K562 (cell line): ENCODE data around the gene INKA2. TPM values are rescaled to one million over a fixed set of nuclear protein-coding genes. Genes with fewer than 3 reads are reported as not detected.

ENCODE experiments used
- ATAC-seq: fragments of 200-7000 bp; cut with Tn5 transposase; 3 replicates; pipeline ENCODE4 v1.9.1; 2020; ENCODE audit warnings: moderate library complexity
- BruUV-seq: library from RNA; stranded (reverse); fragments of 400-500 nt; replicated peaks from 2 replicates; lab custom pipeline; 2021; lab: Mats Ljungman, UMichigan
- CTCF ChIA-PET: fragments of 300-600 bp; formaldehyde crosslinking; extraction: SDS; loops from one replicate; lab custom pipeline; 2021; ENCODE audit warnings: low intra/inter-chr PET ratio; lab: Yijun Ruan, JAX
- POLR2A ChIA-PET: fragments of 300-600, 350-650 bp; sonication (Branson Sonifier 250); formaldehyde crosslinking; extraction: SDS; loops from one replicate; lab custom pipeline; 2021; ENCODE audit warnings: antibody characterized with exemption, inconsistent platforms; lab: Yijun Ruan, JAX
- DNase-seq, 4 experiments: peaks; one replicate each; pipeline versions ENCODE4 v3.0.0 to v3.0.0-alpha.2; 2011 to 2018; ENCODE audit warnings: low spot score in 3 of 4, mixed read lengths in 3 of 4; ENCODE audit errors: extremely low read depth in 1 of 4
- FAIRE-seq: peaks from 2 replicates; lab custom pipeline; 2011; peaks lifted over from hg19 to GRCh38; lab: Jason Lieb, UNC
- H2AFZ ChIP-seq: 2 replicates; pipeline ENCODE4 v1.6.0; 2011; ENCODE audit warnings: low read depth, low read length, control low read depth, inconsistent platforms
- H3K27ac ChIP-seq: fragments of 200-600 bp; 3 replicates; pipeline ENCODE4 v1.8.0; 2011; ENCODE audit warnings: low read depth, mild to moderate bottlenecking, control low read depth, inconsistent platforms, low read length, moderate library complexity, mixed read lengths; ENCODE audit errors: extremely low read depth
- H3K27me3 ChIP-seq, 2 experiments: fragments of 300-600 bp in 1 of 2; 2 replicates in 1 of 2; 3 replicates in 1 of 2; pipeline versions ENCODE4 v1.6.0 to v1.8.0; 2011; ENCODE audit warnings: inconsistent platforms in 2 of 2, low read length in 2 of 2, mild to moderate bottlenecking in 1 of 2, mixed read lengths in 1 of 2, moderate library complexity in 1 of 2; ENCODE audit not compliant: control insufficient read depth in 2 of 2, insufficient read depth in 2 of 2
- H3K36me3 ChIP-seq: fragments of 300-600 bp; 3 replicates; pipeline ENCODE4 v1.8.0; 2011; ENCODE audit warnings: mild to moderate bottlenecking, low read length, inconsistent platforms; ENCODE audit not compliant: control insufficient read depth, insufficient read depth
- H3K4me1 ChIP-seq, 2 experiments: fragments of 200-600 bp in 1 of 2; replicated peaks in 1 of 2; 2 replicates in 1 of 2; 3 replicates in 1 of 2; pipeline versions ENCODE4 v1.5.1 to v1.8.0; 2011; ENCODE audit warnings: inconsistent platforms in 2 of 2, low read length in 2 of 2, mild to moderate bottlenecking in 1 of 2, mixed read lengths in 1 of 2, moderate library complexity in 1 of 2; ENCODE audit not compliant: control insufficient read depth in 2 of 2, insufficient read depth in 2 of 2
- H3K4me2 ChIP-seq: 2 replicates; pipeline ENCODE4 v1.6.1; 2011; ENCODE audit warnings: low read length, control low read depth, inconsistent platforms, mixed read lengths; ENCODE audit not compliant: insufficient read depth
- H3K4me3 ChIP-seq: fragments of 200-600 bp; sonication (generic), shearing (Covaris generic); 2 replicates; pipeline ENCODE4 v1.5.1; 2016; ENCODE audit warnings: control low read depth, inconsistent platforms
- H3K79me2 ChIP-seq: fragments of 200-600 bp; 3 replicates; pipeline ENCODE4 v1.8.0; 2011; ENCODE audit warnings: low read length, inconsistent platforms; ENCODE audit not compliant: control insufficient read depth, insufficient read depth
- H3K9ac ChIP-seq, 2 experiments: 2 replicates each; pipeline versions ENCODE4 v1.6.0 to v1.6.1; 2011; ENCODE audit warnings: low read depth in 2 of 2, low read length in 2 of 2, control low read depth in 1 of 2, inconsistent platforms in 1 of 2, mild to moderate bottlenecking in 1 of 2, mixed read lengths in 1 of 2; ENCODE audit not compliant: insufficient read depth in 1 of 2
- H3K9me1 ChIP-seq: one replicate; pipeline ENCODE4 v1.6.0; 2011; ENCODE audit warnings: inconsistent platforms, mild to moderate bottlenecking, low read length, moderate library complexity; ENCODE audit not compliant: control insufficient read depth, insufficient read depth
- H3K9me3 ChIP-seq: replicated peaks from 2 replicates; pipeline ENCODE4 v1.5.1; 2011; ENCODE audit warnings: low read depth, low read length, inconsistent platforms; ENCODE audit not compliant: control insufficient read depth, insufficient read depth
- H4K20me1 ChIP-seq: replicated peaks from 2 replicates; pipeline ENCODE4 v1.6.1; 2011; ENCODE audit warnings: low read length, inconsistent platforms, mixed read lengths; ENCODE audit not compliant: control insufficient read depth, insufficient read depth
- CBX1 ChIP-seq: sonication (generic); IDR thresholded peaks from 2 replicates; pipeline ENCODE4 v1.6.1; 2016; ENCODE audit warnings: antibody characterized with exemption, low read depth, mild to moderate bottlenecking
- CBX8 ChIP-seq: fragments of 200-600 bp; sonication (generic); IDR thresholded peaks from 2 replicates; pipeline ENCODE4 v1.6.1; 2012; ENCODE audit warnings: borderline replicate concordance, mixed run types, low read depth, mild to moderate bottlenecking, moderate library complexity, mixed read lengths, low read length, control low read depth, inconsistent platforms; ENCODE audit not compliant: poor library complexity, severe bottlenecking; ENCODE audit errors: extremely low read depth
- HEY1 ChIP-seq: fragments of 250-450 bp; sonication (Bioruptor Pico); IDR thresholded peaks from 2 replicates; pipeline ENCODE4 v1.5.0; 2020; ENCODE audit warnings: mild to moderate bottlenecking, moderate library complexity, borderline replicate concordance
- in situ Hi-C: fragments of 300-500 bp; cut with MboI; formaldehyde crosslinking; loops from 4 replicates; pipeline ENCODE4 v1.15.0; 2018; ENCODE audit warnings: inconsistent platforms, mixed read lengths
- intact Hi-C: fragments of 100-400 bp; cut with micrococcal nuclease; formaldehyde crosslinking; loops from 2 replicates; pipeline ENCODE4 v1.14.2; 2022
- polyA plus RNA-seq, 8 experiments: library from polyadenylated mRNA; depleted of rRNA in 4 of 8; stranded (reverse) in 5 of 8; unstranded in 3 of 8; fragments of >200 nt; fragmentation: Nextera tagmentation in 2 of 8; fragmentation: Illumina TruSeq in 1 of 8; extraction: Ambion mirVana in 2 of 8; extraction: Trizol in 1 of 8; gene quantifications; 2 replicates each; pipeline versions ENCODE4 v1.2.1 to v1.2.3, GENCODE V29; 2011 to 2014; ENCODE audit warnings: inconsistent platforms in 1 of 8, missing spikeins in 1 of 8
- small RNA-seq: library from RNA; depleted of rRNA; stranded (forward); fragments of <200 nt; gene quantifications from one replicate; pipeline ENCODE3, GENCODE V24; 2014
- total RNA-seq, 7 experiments: library from RNA; depleted of rRNA in 6 of 7; stranded (reverse); fragments of >200 nt in 6 of 7; fragmentation: Illumina TruSeq in 2 of 7; extraction: Trizol in 2 of 7; gene quantifications; 2 replicates each; pipeline versions ENCODE4 v1.2.1 to v1.2.3, GENCODE V29; 2011 to 2021; ENCODE audit warnings: low replicate concordance in 1 of 7
- TF ChIP-seq, protein P1 (sequence below), 2 experiments: fragments of 450-650 bp in 1 of 2; sonication (generic) in 1 of 2; formaldehyde crosslinking; conservative IDR thresholded peaks; 2 replicates each; pipeline versions ENCODE4 v1.4.0 to v1.8.1; 2020 to 2022; ENCODE audit warnings: mild to moderate bottlenecking in 1 of 2, missing genetic modification reagents in 1 of 2

Gene INKA2
- total and polyA plus RNA-seq, 9 of the 15 experiments (the other 6 are each of a cell fraction or from before 2014, with no cell fraction given) = 0.04 to 1.4 (median 0.26) TPM; not detected in 1

DNA sequence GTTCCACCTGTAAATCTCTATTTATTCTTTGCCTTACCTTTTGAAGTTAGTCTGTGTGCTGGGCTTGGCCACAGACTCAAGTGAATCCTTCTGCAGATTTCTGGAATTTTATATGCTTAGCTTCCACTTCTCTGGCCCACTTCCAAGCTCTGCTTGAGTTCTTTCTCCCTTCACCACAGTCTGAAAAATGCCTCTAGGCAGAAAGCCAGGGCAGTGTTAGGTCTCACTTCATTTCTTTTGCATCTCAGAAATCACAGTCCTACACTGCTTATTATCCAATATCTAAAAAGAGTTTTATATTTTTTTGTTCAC lies 48.9 kb downstream of the INKA2 start:
- POLR2A ChIA-PET = interaction anchor here (0.6 to 2.4 kb wide), 4 partner anchors 10 to 127 kb away, joined by 3 to 10 read pairs (median 3); no protein-coding TSS in a partner anchor

More for the DNA sequence above, 48.9 kb downstream of the INKA2 start:
- CTCF ChIA-PET = no interaction called here
- Histone ChIP-seq H3K9me1 (no peaks in the 10 kb centered on the region), H3K27me3 (no peaks in the 10 kb centered on the region), H3K36me3 (peaks cover 39% of the 10 kb centered on the region; the same call in 2 of the 3 replicates), H2AFZ (no peak overlapping the region), H3K4me2 (no peak overlapping the region), H3K9ac (no peak overlapping the region), H3K27ac (no peak overlapping the region), H3K9me3 (no peaks in the 10 kb centered on the region), H3K79me2 (peaks cover 2% of the 10 kb centered on the region; the same call in 1 of the 3 replicates), H3K4me1 (no peaks in the 10 kb centered on the region), H3K4me3 (no peak overlapping the region), H4K20me1 (no peaks in the 10 kb centered on the region)
- intact Hi-C loops = no loop called here
- FAIRE-seq (no peak), DNase-seq (no peak), ATAC-seq (no peak)
- TF ChIP-seq CBX8 = no peak
- TF ChIP-seq CBX1 = no peak
- TF ChIP-seq HEY1 (CRISPR knock-in tag) = no peak
- TF ChIP-seq, protein P1, sequence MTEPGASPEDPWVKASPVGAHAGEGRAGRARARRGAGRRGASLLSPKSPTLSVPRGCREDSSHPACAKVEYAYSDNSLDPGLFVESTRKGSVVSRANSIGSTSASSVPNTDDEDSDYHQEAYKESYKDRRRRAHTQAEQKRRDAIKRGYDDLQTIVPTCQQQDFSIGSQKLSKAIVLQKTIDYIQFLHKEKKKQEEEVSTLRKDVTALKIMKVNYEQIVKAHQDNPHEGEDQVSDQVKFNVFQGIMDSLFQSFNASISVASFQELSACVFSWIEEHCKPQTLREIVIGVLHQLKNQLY (CRISPR knock-in tag; conservative IDR thresholded peaks at IDR 0.05) = no peak
- BruUV-seq = no TSS peak
- in situ Hi-C loops = no loop called here

Small RNAs within 50 kb of the gene (small RNA-seq; reads per million reads assigned to genes)
- 0.18 reads per million for gene INKA2

Other genes with a start within 250 kb of the INKA2 start
- 0.08 TPM in 1 of 2 replicates, not detected in the other for gene ADORA3, start 235.8 kb downstream of the INKA2 start, total RNA-seq (2014; rRNA removed)
- gene ADORA3, start 235.8 kb downstream of the INKA2 start, total RNA-seq (2014; rRNA removed; fragmentation: Illumina TruSeq; extraction: Trizol) = 0.26 TPM in 1 of 2 replicates, not detected in the other
- gene ADORA3, start 235.8 kb downstream of the INKA2 start, total RNA-seq (2015; rRNA removed; fragmentation: Illumina TruSeq; extraction: Trizol) = 0.19 and 0.33 TPM in 2 replicates
- not detected in 2 replicates for gene ADORA3, start 235.8 kb downstream of the INKA2 start, total RNA-seq (2021)
- gene ADORA3, start 235.8 kb downstream of the INKA2 start, polyA plus RNA-seq (2011; rRNA removed) = 0.13 and 0.19 TPM in 2 replicates
- 0.12 TPM in 2 replicates for gene ADORA3, start 235.8 kb downstream of the INKA2 start, polyA plus RNA-seq (2014; fragmentation: Illumina TruSeq; extraction: Trizol)
- gene ADORA3, start 235.8 kb downstream of the INKA2 start, polyA plus RNA-seq (2014; fragmentation: Nextera tagmentation; extraction: Ambion mirVana) = under 1 TPM; 0.20 to 0.35 TPM
- gene ADORA3, start 235.8 kb downstream of the INKA2 start, polyA plus RNA-seq (2014; rRNA removed) = 0.09 TPM in 1 of 2 replicates, not detected in the other
- not detected in 2 replicates for gene TMIGD3, start 235.8 kb downstream of the INKA2 start, total RNA-seq (2014; rRNA removed)
- gene TMIGD3, start 235.8 kb downstream of the INKA2 start, total RNA-seq (2014; rRNA removed; fragmentation: Illumina TruSeq; extraction: Trizol) = not detected in 2 replicates
- gene TMIGD3, start 235.8 kb downstream of the INKA2 start, total RNA-seq (2015; rRNA removed; fragmentation: Illumina TruSeq; extraction: Trizol) = 0.11 TPM in 1 of 2 replicates, not detected in the other
- gene TMIGD3, start 235.8 kb downstream of the INKA2 start, total RNA-seq (2021) = 0.13 TPM in 1 of 2 replicates, not detected in the other
- not detected in 2 replicates for gene TMIGD3, start 235.8 kb downstream of the INKA2 start, polyA plus RNA-seq (2011; rRNA removed)
- gene TMIGD3, start 235.8 kb downstream of the INKA2 start, polyA plus RNA-seq (2014; fragmentation: Illumina TruSeq; extraction: Trizol) = not detected in 2 replicates
- gene TMIGD3, start 235.8 kb downstream of the INKA2 start, polyA plus RNA-seq (2014; fragmentation: Nextera tagmentation; extraction: Ambion mirVana) = under 1 TPM in 1 of 2 experiments, not detected in 1; 0.11 TPM
- not detected in 2 replicates for gene TMIGD3, start 235.8 kb downstream of the INKA2 start, polyA plus RNA-seq (2014; rRNA removed)
- gene RAP1A, start 119.6 kb downstream of the INKA2 start, total RNA-seq (2014; rRNA removed) = 13.4 and 19.0 TPM in 2 replicates
- 32.5 and 40.1 TPM in 2 replicates for gene RAP1A, start 119.6 kb downstream of the INKA2 start, total RNA-seq (2014; rRNA removed; fragmentation: Illumina TruSeq; extraction: Trizol)
- gene RAP1A, start 119.6 kb downstream of the INKA2 start, total RNA-seq (2015; rRNA removed; fragmentation: Illumina TruSeq; extraction: Trizol) = 19.4 and 24.5 TPM in 2 replicates
- gene RAP1A, start 119.6 kb downstream of the INKA2 start, total RNA-seq (2021) = 57.6 and 60.7 TPM in 2 replicates
- gene RAP1A, start 119.6 kb downstream of the INKA2 start, polyA plus RNA-seq (2011; rRNA removed) = 49.0 and 77.3 TPM in 2 replicates
- 68.8 and 86.2 TPM in 2 replicates for gene RAP1A, start 119.6 kb downstream of the INKA2 start, polyA plus RNA-seq (2014; fragmentation: Illumina TruSeq; extraction: Trizol)
- gene RAP1A, start 119.6 kb downstream of the INKA2 start, polyA plus RNA-seq (2014; fragmentation: Nextera tagmentation; extraction: Ambion mirVana) = 10 to 100 TPM; 21.3 to 28.9 TPM
- gene RAP1A, start 119.6 kb downstream of the INKA2 start, polyA plus RNA-seq (2014; rRNA removed) = 45.9 and 48.2 TPM in 2 replicates
- gene DDX20, start 16.5 kb upstream of the INKA2 start, total RNA-seq (2014; rRNA removed) = 29.3 and 29.9 TPM in 2 replicates
- 29.6 and 32.6 TPM in 2 replicates for gene DDX20, start 16.5 kb upstream of the INKA2 start, total RNA-seq (2014; rRNA removed; fragmentation: Illumina TruSeq; extraction: Trizol)
- 30.0 and 33.4 TPM in 2 replicates for gene DDX20, start 16.5 kb upstream of the INKA2 start, total RNA-seq (2015; rRNA removed; fragmentation: Illumina TruSeq; extraction: Trizol)
- 21.3 and 22.1 TPM in 2 replicates for gene DDX20, start 16.5 kb upstream of the INKA2 start, total RNA-seq (2021)
- gene DDX20, start 16.5 kb upstream of the INKA2 start, polyA plus RNA-seq (2011; rRNA removed) = 18.3 and 24.5 TPM in 2 replicates
- 24.5 and 26.1 TPM in 2 replicates for gene DDX20, start 16.5 kb upstream of the INKA2 start, polyA plus RNA-seq (2014; fragmentation: Illumina TruSeq; extraction: Trizol)
- 1 to 10 TPM; 8.3 to 8.5 TPM for gene DDX20, start 16.5 kb upstream of the INKA2 start, polyA plus RNA-seq (2014; fragmentation: Nextera tagmentation; extraction: Ambion mirVana)
- gene DDX20, start 16.5 kb upstream of the INKA2 start, polyA plus RNA-seq (2014; rRNA removed) = 15.3 and 17.6 TPM in 2 replicates